Gastrocnemius medialis (tissue), 4 donors: Measurements from ENCODE around the gene ATXN7L1.

Experiments used
- CTCF ChIP-seq, 5 experiments: fragments of 450-650 bp in 3 of 5; fragments of 200-600 bp in 2 of 5; sonication (generic) in 2 of 5; IDR thresholded peaks in 4 of 5; conservative IDR thresholded peaks in 1 of 5; 1 replicate in 4 of 5; 2 replicates in 1 of 5; pipeline ENCODE4 v1.5.1; 2016 to 2019; ENCODE audit warnings: antibody characterized with exemption in 5 of 5, mild to moderate bottlenecking in 3 of 5, moderate library complexity in 3 of 5
- POLR2A ChIP-seq, 2 donors: fragments of 450-650 bp; IDR thresholded peaks; one replicate each; pipeline ENCODE4 v1.6.1; 2017; ENCODE audit warnings: antibody characterized with exemption in 2 of 2, mild to moderate bottlenecking in 2 of 2, moderate library complexity in 2 of 2

GRCh38 chr7:105596866-105597265, 279.5 kb downstream of the ATXN7L1 start:
- TF ChIP-seq CTCF (IDR thresholded peaks at IDR 0.05 in 4 of 5, conservative IDR thresholded peaks at IDR 0.05 in 1 of 5) = no peak
- no peak for TF ChIP-seq POLR2A (IDR thresholded peaks at IDR 0.05)
